ENCODE results near the gene C1orf159. TPM values are rescaled to one million over a fixed set of nuclear protein-coding genes. Genes with fewer than 3 reads are reported as not detected.

C1orf159 gene
- total and polyA plus RNA-seq, 2 of the 8 experiments (the other 6 are each of a cell fraction or from before 2014, with no cell fraction given) = 10.0 to 10.9 TPM

GRCh38 chr1:1041873-1042272 is 74.0 kb downstream of the C1orf159 start:
- H3K9ac ChIP-seq (replicated peaks in 1 of 4; ENCODE audit: extremely low read depth in 1 of 4, low read depth in 3 of 4, low read length in 3 of 4) = no peak overlapping the region
- no peak overlapping the region for H2BK20ac ChIP-seq (ENCODE audit: low read length)
- no peak overlapping the region for H3K4me2 ChIP-seq (ENCODE audit: insufficient read depth in 1 of 2, low read depth in 2 of 2, low read length in 2 of 2)
- no peak overlapping the region for H3K14ac ChIP-seq (ENCODE audit: insufficient read length)
- H3K56ac ChIP-seq (replicated peaks; ENCODE audit: insufficient read length, low read depth, low read length) = no peak overlapping the region
- DNase-seq (ENCODE audit: low read depth in 1 of 2, low spot score in 2 of 2) = no peak
- peaks cover 35 to 54% of the 10 kb centered on the region in 2 experiments for H4K20me1 ChIP-seq (replicated peaks in 1 of 2; ENCODE audit: control insufficient read depth in 1 of 2, insufficient read depth in 2 of 2, low read length in 2 of 2)
- H3K27ac ChIP-seq (ENCODE audit: low read depth, low read length) = no peak overlapping the region
- no peak overlapping the region for H4K91ac ChIP-seq (replicated peaks; ENCODE audit: insufficient read length, low read length)
- no peak overlapping the region for H3K4ac ChIP-seq (replicated peaks; ENCODE audit: insufficient read length, low read depth, low read length)
- 93% methylated on average over 25 of the region's 25 CpGs; no CpG with 5 or more reads in 1 of the 2 experiments for WGBS, 2 experiments (ENCODE audit: extremely low coverage in 1 of 2, insufficient coverage in 1 of 2, insufficient read length in 1 of 2, insufficient replicate concordance in 2 of 2, low coverage in 1 of 2, low lambda C conversion rate in 2 of 2, missing lambda C conversion rate in 1 of 2)
- H4K5ac ChIP-seq (ENCODE audit: insufficient read length, low read depth, low read length) = no peak overlapping the region
- no peak for TF ChIP-seq MAFK (IDR thresholded peaks at IDR 0.05; ENCODE audit: low read depth, low read length)
- TF ChIP-seq NANOG (IDR thresholded peaks at IDR 0.05; ENCODE audit: insufficient read depth, low read depth, low read length, poor library complexity, severe bottlenecking) = no peak
- TF ChIP-seq NRF1 (IDR thresholded peaks at IDR 0.05; ENCODE audit: low read depth, low read length) = no peak
- TF ChIP-seq, protein P1, sequence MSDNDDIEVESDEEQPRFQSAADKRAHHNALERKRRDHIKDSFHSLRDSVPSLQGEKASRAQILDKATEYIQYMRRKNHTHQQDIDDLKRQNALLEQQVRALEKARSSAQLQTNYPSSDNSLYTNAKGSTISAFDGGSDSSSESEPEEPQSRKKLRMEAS (IDR thresholded peaks at IDR 0.05) = no peak
- no peak for TF ChIP-seq HDAC2 (IDR thresholded peaks at IDR 0.05; ENCODE audit: borderline replicate concordance in 1 of 2, low read depth in 2 of 2, low read length in 2 of 2)
- no peak for TF ChIP-seq TCF12 (IDR thresholded peaks at IDR 0.05; ENCODE audit: low read depth, low read length)
- TF ChIP-seq, protein P2, sequence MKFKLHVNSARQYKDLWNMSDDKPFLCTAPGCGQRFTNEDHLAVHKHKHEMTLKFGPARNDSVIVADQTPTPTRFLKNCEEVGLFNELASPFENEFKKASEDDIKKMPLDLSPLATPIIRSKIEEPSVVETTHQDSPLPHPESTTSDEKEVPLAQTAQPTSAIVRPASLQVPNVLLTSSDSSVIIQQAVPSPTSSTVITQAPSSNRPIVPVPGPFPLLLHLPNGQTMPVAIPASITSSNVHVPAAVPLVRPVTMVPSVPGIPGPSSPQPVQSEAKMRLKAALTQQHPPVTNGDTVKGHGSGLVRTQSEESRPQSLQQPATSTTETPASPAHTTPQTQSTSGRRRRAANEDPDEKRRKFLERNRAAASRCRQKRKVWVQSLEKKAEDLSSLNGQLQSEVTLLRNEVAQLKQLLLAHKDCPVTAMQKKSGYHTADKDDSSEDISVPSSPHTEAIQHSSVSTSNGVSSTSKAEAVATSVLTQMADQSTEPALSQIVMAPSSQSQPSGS (IDR thresholded peaks at IDR 0.05; ENCODE audit: low read length) = no peak
- TF ChIP-seq SAP30 (IDR thresholded peaks at IDR 0.05; ENCODE audit: insufficient read depth, insufficient replicate concordance, low read length) = no peak
- no peak for TF ChIP-seq SRF (IDR thresholded peaks at IDR 0.05; ENCODE audit: low read depth, low read length)
- no peaks in the 10 kb centered on the region for H3K9me3 ChIP-seq (ENCODE audit: insufficient read depth in 2 of 2, low read depth in 1 of 2, low read length in 1 of 2)
- peaks cover 0 to 10% (median 2%) of the 10 kb centered on the region in 4 experiments; a peak in 4 of 7 replicates for H3K4me1 ChIP-seq (replicated peaks in 1 of 4; ENCODE audit: control insufficient read depth in 3 of 4, insufficient read depth in 4 of 4, low read length in 3 of 4)
- CTCF ChIA-PET (ENCODE audit: partially characterized antibody) = interaction anchor here (1.5 to 5.8 kb wide), 2 partner anchors 18 to 27 kb away, joined by 7 to 70 read pairs; no protein-coding TSS in a partner anchor
- no peak overlapping the region for H2BK15ac ChIP-seq (ENCODE audit: low read length)
- peak overlapping the region; percentile 79; the same call in 1 of the 2 replicates for H4K8ac ChIP-seq (ENCODE audit: extremely low read depth, insufficient read depth, low read length)
- no peak overlapping the region for H3K23ac ChIP-seq (ENCODE audit: insufficient read length)
- POLR2A ChIA-PET (ENCODE audit: partially characterized antibody) = interaction anchor here (1.1 to 5.8 kb wide), 4 partner anchors 10 to 59 kb away, joined by 3 to 70 read pairs (median 14); no protein-coding TSS in a partner anchor
- H2AFZ ChIP-seq (ENCODE audit: low read length) = no peak overlapping the region
- no peak overlapping the region for H2AK5ac ChIP-seq (ENCODE audit: low read depth, low read length)
- H3K79me2 ChIP-seq (ENCODE audit: control insufficient read depth in 1 of 2, insufficient read depth in 2 of 2, low read length in 2 of 2) = no peaks in the 10 kb centered on the region
- no peak overlapping the region for H3K18ac ChIP-seq (ENCODE audit: extremely low read depth, low read length)
- peaks cover 2 to 42% (median 14%) of the 10 kb centered on the region in 4 experiments; a peak in 6 of 8 replicates for H3K36me3 ChIP-seq (ENCODE audit: control insufficient read depth in 2 of 4, insufficient read depth in 4 of 4, low read length in 3 of 4)
- H2BK120ac ChIP-seq (replicated peaks; ENCODE audit: low read depth, low read length) = no peak overlapping the region
- H2BK5ac ChIP-seq (ENCODE audit: low read depth, low read length) = no peak overlapping the region
- no peak overlapping the region for H2BK12ac ChIP-seq (ENCODE audit: low read depth, low read length)
- H3K79me1 ChIP-seq (ENCODE audit: low read depth, low read length) = peaks cover 7% of the 10 kb centered on the region; the same call in 1 of the 2 replicates
- peaks cover 0 to 26% (median 16%) of the 10 kb centered on the region in 4 experiments; a peak in 5 of 7 replicates for H3K27me3 ChIP-seq (replicated peaks in 1 of 4; ENCODE audit: control insufficient read depth in 3 of 4, extremely low read depth in 1 of 4, insufficient read depth in 3 of 4, low read length in 3 of 4)
- peaks cover 8% of the 10 kb centered on the region; the same call in 1 of the 2 replicates for H3K23me2 ChIP-seq (ENCODE audit: low read depth, low read length)
- FAIRE-seq = no peak
- H3K4me3 ChIP-seq (ENCODE audit: extremely low read depth in 1 of 4, insufficient read depth in 2 of 4, low read depth in 3 of 4, low read length in 4 of 4) = no peak overlapping the region

Data from H1 (cell line).